Caco-2 (cell line): ENCODE measurements around the gene PDLIM7. TPM values are rescaled to one million over a fixed set of nuclear protein-coding genes. Genes with fewer than 3 reads are reported as not detected.

Experiments
- BruUV-seq: library from RNA; stranded (reverse); fragments of 400-500 nt; replicated peaks from 2 replicates; lab custom pipeline; 2021; lab: Mats Ljungman, UMichigan
- CTCF ChIA-PET: fragments of 300-600 bp; sonication (Branson Sonifier 250); formaldehyde crosslinking; loops from one replicate; lab custom pipeline; 2022; ENCODE audit warnings: antibody characterized with exemption; lab: Charles Lee
- POLR2A ChIA-PET: fragments of 300-600 bp; sonication (Branson Sonifier 250); formaldehyde crosslinking; loops from one replicate; lab custom pipeline; 2022; ENCODE audit warnings: antibody characterized with exemption; lab: Charles Lee
- DNase-seq, 2 experiments: peaks; one replicate each; pipeline versions ENCODE4 v3.0.0 to v3.0.0-alpha.2; 2020 to 2022
- H3K27me3 ChIP-seq: replicated peaks from 2 replicates; pipeline ENCODE4 v1.6.0; 2011; ENCODE audit warnings: low read length; ENCODE audit not compliant: control insufficient read depth, insufficient read depth
- H3K36me3 ChIP-seq: 2 replicates; pipeline ENCODE4 v1.5.1; 2011; ENCODE audit warnings: low read length; ENCODE audit not compliant: control insufficient read depth, insufficient read depth
- H3K4me1 ChIP-seq: fragments of 250-450 bp; sonication (Bioruptor Pico); 2 replicates; pipeline ENCODE4 v1.5.1; 2020; ENCODE audit warnings: mild to moderate bottlenecking
- H3K4me3 ChIP-seq: 2 replicates; pipeline ENCODE4 v1.5.1; 2011; ENCODE audit warnings: low read depth, mild to moderate bottlenecking, control low read depth, low read length
- H3K9me3 ChIP-seq: fragments of 250-450 bp; sonication (Bioruptor Pico); 2 replicates; pipeline ENCODE4 v1.5.1; 2020; ENCODE audit warnings: mild to moderate bottlenecking, moderate library complexity
- H3K27ac Mint-ChIP-seq: one replicate; pipeline ENCODE4 v1.8.0; 2022; ENCODE audit warnings: mixed read lengths; ENCODE audit not compliant: unreplicated experiment
- H3K27me3 Mint-ChIP-seq: one replicate; pipeline ENCODE4 v1.8.0; 2022; ENCODE audit warnings: mixed read lengths; ENCODE audit not compliant: insufficient read depth, unreplicated experiment
- H3K36me3 Mint-ChIP-seq: one replicate; pipeline ENCODE4 v1.8.0; 2022; ENCODE audit warnings: mild to moderate bottlenecking, mixed read lengths; ENCODE audit not compliant: insufficient read depth, unreplicated experiment
- H3K4me1 Mint-ChIP-seq: one replicate; pipeline ENCODE4 v1.8.0; 2022; ENCODE audit warnings: low read depth, mixed read lengths; ENCODE audit not compliant: unreplicated experiment
- H3K4me3 Mint-ChIP-seq: one replicate; pipeline ENCODE4 v1.8.0; 2022; ENCODE audit warnings: mild to moderate bottlenecking, moderate library complexity, mixed read lengths; ENCODE audit not compliant: unreplicated experiment
- H3K9me3 Mint-ChIP-seq: one replicate; pipeline ENCODE4 v1.8.0; 2022; ENCODE audit warnings: mixed read lengths; ENCODE audit not compliant: unreplicated experiment
- CTCF ChIP-seq, 2 experiments: fragments of 200-600 bp in 1 of 2; IDR thresholded peaks; 1 replicate in 1 of 2; 2 replicates in 1 of 2; pipeline versions ENCODE4 v1.5.1 to v1.8.0; 2011 to 2022; ENCODE audit warnings: antibody characterized with exemption in 1 of 2, control low read depth in 1 of 2, inconsistent platforms in 1 of 2, low read depth in 1 of 2, low read length in 1 of 2, mild to moderate bottlenecking in 1 of 2, moderate library complexity in 1 of 2; ENCODE audit not compliant: insufficient read depth in 1 of 2, severe bottlenecking in 1 of 2, unreplicated experiment in 1 of 2
- intact Hi-C: fragments of 100-400 bp; cut with micrococcal nuclease; formaldehyde crosslinking; loops from one replicate; pipeline ENCODE4 v1.10.0; 2022; ENCODE audit not compliant: unreplicated experiment
- total RNA-seq: library from RNA; stranded (reverse); gene quantifications from 2 replicates; pipeline ENCODE4 v1.2.3, GENCODE V29; 2022

Gene PDLIM7
- total RNA-seq, 1 experiment from 2014 or later, result 49.1 TPM

DNA sequence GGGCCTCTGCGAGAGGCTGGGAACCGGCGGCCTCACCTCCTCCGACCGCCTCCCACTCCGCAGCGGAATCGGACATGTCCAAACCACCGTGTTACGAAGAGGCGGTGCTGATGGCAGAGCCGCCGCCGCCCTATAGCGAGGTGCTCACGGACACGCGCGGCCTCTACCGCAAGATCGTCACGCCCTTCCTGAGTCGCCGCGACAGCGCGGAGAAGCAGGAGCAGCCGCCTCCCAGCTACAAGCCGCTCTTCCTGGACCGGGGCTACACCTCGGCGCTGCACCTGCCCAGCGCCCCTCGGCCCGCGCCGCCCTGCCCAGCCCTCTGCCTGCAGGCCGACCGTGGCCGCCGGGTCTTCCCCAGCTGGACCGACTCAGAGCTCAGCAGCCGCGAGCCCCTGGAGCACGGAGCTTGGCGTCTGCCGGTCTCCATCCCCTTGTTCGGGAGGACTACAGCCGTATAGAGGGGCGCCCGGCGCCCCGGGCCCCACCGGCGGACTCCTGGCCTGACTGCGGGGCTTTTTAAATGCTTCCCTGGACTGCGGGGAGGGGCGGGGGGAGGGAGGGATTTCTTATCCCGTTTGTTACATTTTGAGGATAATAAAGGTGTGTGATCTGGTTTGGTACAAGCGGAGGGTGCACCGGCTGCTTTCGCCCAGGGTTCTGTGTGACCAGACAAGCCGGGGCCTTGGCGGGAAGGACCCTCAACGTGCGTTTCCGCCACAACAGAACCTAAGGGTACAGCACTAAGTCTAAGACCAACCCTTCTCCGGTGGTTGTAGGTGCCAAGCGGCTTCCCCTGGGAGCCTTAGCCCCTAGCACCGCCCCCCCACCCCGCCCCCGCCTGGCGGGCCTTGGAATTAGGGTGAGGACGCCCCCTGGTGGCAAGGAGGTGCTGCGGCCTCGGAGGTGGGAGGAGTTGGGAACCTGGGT is 41.5 kb downstream of the PDLIM7 start:
- H3K4me3 Mint-ChIP-seq, result peak overlapping the region; percentile 77
- intact Hi-C loops, result loop anchor here (1.0 to 2.0 kb wide), 3 partner anchors 17 to 143 kb away; partner anchors contain the start of genes DBN1 and PDLIM7
- TF ChIP-seq CTCF (IDR thresholded peaks at IDR 0.05; ENCODE audit: insufficient read depth in 1 of 2, low read depth in 1 of 2, low read length in 1 of 2, severe bottlenecking in 1 of 2, unreplicated experiment in 1 of 2), result peak; percentile 96 to 100
- no peaks in the 10 kb centered on the region for H3K27me3 ChIP-seq
- no peaks in the 10 kb centered on the region for H3K27me3 Mint-ChIP-seq
- POLR2A ChIA-PET, result interaction anchor here (1.0 to 2.4 kb wide), 4 partner anchors 18 to 146 kb away, joined by 3 to 21 read pairs (median 7); partner anchors contain the start of gene GRK6
- peak overlapping the region; percentile 92 for H3K4me3 ChIP-seq
- no peaks in the 10 kb centered on the region for H3K9me3 ChIP-seq
- peak; percentile 94 for DNase-seq
- H3K36me3 Mint-ChIP-seq, result peaks cover 76% of the 10 kb centered on the region
- H3K9me3 Mint-ChIP-seq, result no peaks in the 10 kb centered on the region
- H3K4me1 Mint-ChIP-seq, result peaks cover 7% of the 10 kb centered on the region
- H3K4me1 ChIP-seq, result peaks cover 7% of the 10 kb centered on the region; the same call in 1 of the 2 replicates
- TSS peak; percentile 94 for BruUV-seq
- peak overlapping the region; percentile 87 for H3K27ac Mint-ChIP-seq
- CTCF ChIA-PET, result interaction anchor here (0.6 to 6.5 kb wide), 22 partner anchors 11 to 696 kb away, joined by 3 to 110 read pairs (median 8); partner anchors contain the start of genes F12, FGFR4, GRK6 and LMAN2
- H3K36me3 ChIP-seq, result no peaks in the 10 kb centered on the region; the same call in 1 of the 2 replicates

DNA sequence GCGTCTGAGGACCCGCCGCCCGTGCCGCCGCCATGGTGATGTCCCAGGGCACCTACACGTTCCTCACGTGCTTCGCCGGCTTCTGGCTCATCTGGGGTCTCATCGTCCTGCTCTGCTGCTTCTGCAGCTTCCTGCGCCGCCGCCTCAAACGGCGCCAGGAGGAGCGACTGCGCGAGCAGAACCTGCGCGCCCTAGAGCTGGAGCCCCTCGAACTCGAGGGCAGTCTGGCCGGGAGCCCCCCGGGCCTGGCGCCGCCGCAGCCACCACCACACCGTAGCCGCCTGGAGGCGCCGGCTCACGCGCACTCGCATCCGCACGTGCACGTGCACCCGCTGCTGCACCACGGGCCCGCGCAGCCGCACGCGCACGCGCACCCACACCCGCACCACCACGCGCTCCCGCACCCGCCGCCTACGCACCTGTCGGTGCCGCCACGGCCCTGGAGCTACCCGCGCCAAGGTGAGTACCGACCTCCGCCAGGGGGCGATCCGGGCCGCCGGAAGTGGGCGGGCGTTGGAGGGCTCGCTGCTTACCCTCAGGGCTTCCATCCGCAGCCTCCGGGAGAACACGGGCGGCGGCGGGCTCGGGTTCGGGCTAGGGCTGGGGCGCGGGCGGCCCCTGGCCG is 42.3 kb downstream of the PDLIM7 start:
- Mint-ChIP-seq H3K27me3 (no peaks in the 10 kb centered on the region), H3K4me1 (peaks cover 7% of the 10 kb centered on the region), H3K36me3 (peaks cover 69% of the 10 kb centered on the region), H3K27ac (peak overlapping the region; percentile 87), H3K4me3 (peak overlapping the region; percentile 77), H3K9me3 (no peaks in the 10 kb centered on the region)
- TF ChIP-seq CTCF (IDR thresholded peaks at IDR 0.05; ENCODE audit: insufficient read depth in 1 of 2, low read depth in 1 of 2, low read length in 1 of 2, severe bottlenecking in 1 of 2, unreplicated experiment in 1 of 2), result peak; percentile 85 to 87
- H3K9me3 ChIP-seq, result no peaks in the 10 kb centered on the region
- intact Hi-C loops, result loop anchor here (2.0 kb wide), 1 partner anchor 142 kb away; no protein-coding TSS in a partner anchor
- peaks cover 7% of the 10 kb centered on the region; the same call in 1 of the 2 replicates for H3K4me1 ChIP-seq
- CTCF ChIA-PET, result interaction anchor here (0.5 to 6.5 kb wide), 26 partner anchors 10 to 697 kb away, joined by 3 to 110 read pairs (median 6); partner anchors contain the start of genes F12, FGFR4, GRK6 and LMAN2
- peak; percentile 92 to 97 for DNase-seq
- POLR2A ChIA-PET, result interaction anchor here (0.6 to 2.4 kb wide), 7 partner anchors 18 to 371 kb away, joined by 3 to 21 read pairs (median 5); partner anchors contain the start of genes GRK6 and PDLIM7
- H3K27me3 ChIP-seq, result no peaks in the 10 kb centered on the region
- BruUV-seq, result no TSS peak
- H3K4me3 ChIP-seq, result peak overlapping the region; percentile 92
- H3K36me3 ChIP-seq, result no peaks in the 10 kb centered on the region; the same call in 1 of the 2 replicates
